ENCODE data around the gene WAPL.

GRCh38 chr10:86443069-86443468, 78.5 kb downstream of the WAPL start:
- TF ChIP-seq, protein P1, sequence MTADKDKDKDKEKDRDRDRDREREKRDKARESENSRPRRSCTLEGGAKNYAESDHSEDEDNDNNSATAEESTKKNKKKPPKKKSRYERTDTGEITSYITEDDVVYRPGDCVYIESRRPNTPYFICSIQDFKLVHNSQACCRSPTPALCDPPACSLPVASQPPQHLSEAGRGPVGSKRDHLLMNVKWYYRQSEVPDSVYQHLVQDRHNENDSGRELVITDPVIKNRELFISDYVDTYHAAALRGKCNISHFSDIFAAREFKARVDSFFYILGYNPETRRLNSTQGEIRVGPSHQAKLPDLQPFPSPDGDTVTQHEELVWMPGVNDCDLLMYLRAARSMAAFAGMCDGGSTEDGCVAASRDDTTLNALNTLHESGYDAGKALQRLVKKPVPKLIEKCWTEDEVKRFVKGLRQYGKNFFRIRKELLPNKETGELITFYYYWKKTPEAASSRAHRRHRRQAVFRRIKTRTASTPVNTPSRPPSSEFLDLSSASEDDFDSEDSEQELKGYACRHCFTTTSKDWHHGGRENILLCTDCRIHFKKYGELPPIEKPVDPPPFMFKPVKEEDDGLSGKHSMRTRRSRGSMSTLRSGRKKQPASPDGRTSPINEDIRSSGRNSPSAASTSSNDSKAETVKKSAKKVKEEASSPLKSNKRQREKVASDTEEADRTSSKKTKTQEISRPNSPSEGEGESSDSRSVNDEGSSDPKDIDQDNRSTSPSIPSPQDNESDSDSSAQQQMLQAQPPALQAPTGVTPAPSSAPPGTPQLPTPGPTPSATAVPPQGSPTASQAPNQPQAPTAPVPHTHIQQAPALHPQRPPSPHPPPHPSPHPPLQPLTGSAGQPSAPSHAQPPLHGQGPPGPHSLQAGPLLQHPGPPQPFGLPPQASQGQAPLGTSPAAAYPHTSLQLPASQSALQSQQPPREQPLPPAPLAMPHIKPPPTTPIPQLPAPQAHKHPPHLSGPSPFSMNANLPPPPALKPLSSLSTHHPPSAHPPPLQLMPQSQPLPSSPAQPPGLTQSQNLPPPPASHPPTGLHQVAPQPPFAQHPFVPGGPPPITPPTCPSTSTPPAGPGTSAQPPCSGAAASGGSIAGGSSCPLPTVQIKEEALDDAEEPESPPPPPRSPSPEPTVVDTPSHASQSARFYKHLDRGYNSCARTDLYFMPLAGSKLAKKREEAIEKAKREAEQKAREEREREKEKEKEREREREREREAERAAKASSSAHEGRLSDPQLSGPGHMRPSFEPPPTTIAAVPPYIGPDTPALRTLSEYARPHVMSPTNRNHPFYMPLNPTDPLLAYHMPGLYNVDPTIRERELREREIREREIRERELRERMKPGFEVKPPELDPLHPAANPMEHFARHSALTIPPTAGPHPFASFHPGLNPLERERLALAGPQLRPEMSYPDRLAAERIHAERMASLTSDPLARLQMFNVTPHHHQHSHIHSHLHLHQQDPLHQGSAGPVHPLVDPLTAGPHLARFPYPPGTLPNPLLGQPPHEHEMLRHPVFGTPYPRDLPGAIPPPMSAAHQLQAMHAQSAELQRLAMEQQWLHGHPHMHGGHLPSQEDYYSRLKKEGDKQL (CRISPR knock-in tag; IDR thresholded peaks at IDR 0.05; ENCODE audit: borderline replicate concordance), result no peak
- no peak for TF ChIP-seq POLR2A (conservative IDR thresholded peaks at IDR 0.05)
- TF ChIP-seq U2AF1 (optimal IDR thresholded peaks at IDR 0.05; ENCODE audit: low read depth, low read length), result no peak
- TF ChIP-seq EZH2 (IDR thresholded peaks at IDR 0.05; ENCODE audit: borderline replicate concordance, low read depth, low read length), result no peak
- no peak for TF ChIP-seq CTCF (IDR thresholded peaks at IDR 0.05 in 2 of 3, conservative IDR thresholded peaks at IDR 0.05 in 1 of 3; ENCODE audit: insufficient read depth in 2 of 3, low read depth in 1 of 3, low read length in 3 of 3)
- TF ChIP-seq SRSF1 (IDR thresholded peaks at IDR 0.05; ENCODE audit: low read depth, low read length), result no peak
- no peak for TF ChIP-seq KLF1 (tag; IDR thresholded peaks at IDR 0.05)
- TF ChIP-seq EP300 (IDR thresholded peaks at IDR 0.05; ENCODE audit: low read length), result no peak
- no peak for TF ChIP-seq RNF2 (IDR thresholded peaks at IDR 0.05)
- TF ChIP-seq SMAD3 (CRISPR knock-in tag; conservative IDR thresholded peaks at IDR 0.05), result no peak
- TF ChIP-seq ZNF311 (CRISPR knock-in tag; IDR thresholded peaks at IDR 0.05), result no peak
- no peak for TF ChIP-seq E2F3 (CRISPR knock-in tag; IDR thresholded peaks at IDR 0.05)

All from K562 (cell line).